ENCODE data around the gene SH3GLB2.
"Not testable (repeated sequence)": the region's sequence is repeated elsewhere in the genome, so short reads cannot be mapped to it uniquely, and the experiment has no call there.

SH3GLB2 gene

GRCh38 chr9:128998462-128998861, 29.7 kb downstream of the SH3GLB2 start:
- no peak for DNase-seq (ENCODE audit: low read depth)

GRCh38 chr9:128995791-128996190, 32.3 kb downstream of the SH3GLB2 start:
- no peak for DNase-seq (ENCODE audit: low read depth)

- DNase-seq (ENCODE audit: low read depth): no peak
Observed at GRCh38 chr9:128992995-128993394, 35.1 kb downstream of the SH3GLB2 start.

GRCh38 chr9:128987805-128988204, 40.3 kb downstream of the SH3GLB2 start:
- DNase-seq (ENCODE audit: low read depth): peak; percentile 88

- DNase-seq (ENCODE audit: low read depth): no peak
Observed at GRCh38 chr9:128986671-128987070, 41.5 kb downstream of the SH3GLB2 start.

GRCh38 chr9:128983536-128983935, 44.6 kb downstream of the SH3GLB2 start:
- no peak for DNase-seq (ENCODE audit: low read depth)

GRCh38 chr9:128979111-128979510, 49.0 kb downstream of the SH3GLB2 start:
- no peak for DNase-seq (ENCODE audit: low read depth)

- DNase-seq (ENCODE audit: low read depth): no peak
Observed at GRCh38 chr9:128972956-128973355, 55.2 kb downstream of the SH3GLB2 start.

GRCh38 chr9:128969491-128969890, 58.6 kb downstream of the SH3GLB2 start:
- no peak for DNase-seq (ENCODE audit: low read depth)

- DNase-seq (ENCODE audit: low read depth): not testable (repeated sequence)
Observed at GRCh38 chr9:128961403-128961802, 66.7 kb downstream of the SH3GLB2 start.
